IMR-90 (cell line): ENCODE data around the gene ADAMTS17.

ENCODE experiments used
- RFX5 ChIP-seq: IDR thresholded peaks from 2 replicates; pipeline ENCODE4 v1.8.0; 2012; ENCODE audit warnings: low read depth, mild to moderate bottlenecking, low read length, moderate library complexity
- TF ChIP-seq, protein P1 (sequence below): conservative IDR thresholded peaks from 2 replicates; pipeline ENCODE4 v1.5.1; 2012; ENCODE audit warnings: mild to moderate bottlenecking, low read depth, low read length, improper control_type of control experiment

DNA sequence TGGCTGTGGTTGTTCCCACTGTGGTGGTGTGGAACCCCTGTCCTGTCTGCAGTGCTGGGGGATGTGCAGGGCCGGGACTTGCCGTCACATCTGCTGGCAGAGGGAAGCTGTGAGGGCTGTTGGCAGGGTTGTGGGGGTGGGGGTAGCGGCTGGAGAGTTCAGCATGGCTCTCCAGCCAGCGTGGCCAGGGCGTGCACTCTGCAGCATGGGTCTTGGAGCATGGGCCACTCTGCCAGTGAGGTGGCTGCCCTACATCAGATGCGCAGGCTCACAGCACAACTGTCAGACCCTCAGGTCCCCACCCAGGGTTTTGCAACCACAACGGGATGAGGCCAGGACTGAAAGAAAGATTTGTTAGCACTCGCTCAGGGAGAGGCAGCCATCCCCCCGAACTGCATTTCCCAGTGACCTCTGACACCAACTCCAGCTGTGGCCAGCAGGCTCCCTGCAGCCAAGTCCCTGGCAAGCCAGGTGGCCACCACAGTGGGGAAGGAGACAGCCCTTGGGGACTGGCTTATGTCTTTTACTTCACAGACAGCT, 370.8 kb downstream of the ADAMTS17 start:
- TF ChIP-seq RFX5: no peak
- TF ChIP-seq, protein P1, sequence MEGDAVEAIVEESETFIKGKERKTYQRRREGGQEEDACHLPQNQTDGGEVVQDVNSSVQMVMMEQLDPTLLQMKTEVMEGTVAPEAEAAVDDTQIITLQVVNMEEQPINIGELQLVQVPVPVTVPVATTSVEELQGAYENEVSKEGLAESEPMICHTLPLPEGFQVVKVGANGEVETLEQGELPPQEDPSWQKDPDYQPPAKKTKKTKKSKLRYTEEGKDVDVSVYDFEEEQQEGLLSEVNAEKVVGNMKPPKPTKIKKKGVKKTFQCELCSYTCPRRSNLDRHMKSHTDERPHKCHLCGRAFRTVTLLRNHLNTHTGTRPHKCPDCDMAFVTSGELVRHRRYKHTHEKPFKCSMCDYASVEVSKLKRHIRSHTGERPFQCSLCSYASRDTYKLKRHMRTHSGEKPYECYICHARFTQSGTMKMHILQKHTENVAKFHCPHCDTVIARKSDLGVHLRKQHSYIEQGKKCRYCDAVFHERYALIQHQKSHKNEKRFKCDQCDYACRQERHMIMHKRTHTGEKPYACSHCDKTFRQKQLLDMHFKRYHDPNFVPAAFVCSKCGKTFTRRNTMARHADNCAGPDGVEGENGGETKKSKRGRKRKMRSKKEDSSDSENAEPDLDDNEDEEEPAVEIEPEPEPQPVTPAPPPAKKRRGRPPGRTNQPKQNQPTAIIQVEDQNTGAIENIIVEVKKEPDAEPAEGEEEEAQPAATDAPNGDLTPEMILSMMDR: no peak
